GM18498 (cell line): ENCODE data around the gene TRPM5.

Source experiments
- ATAC-seq: cut with Tn5 transposase; IDR thresholded peaks from one replicate; pipeline ENCODE4 v1.9.1; 2021; ENCODE audit warnings: mild to moderate bottlenecking, moderate library complexity; ENCODE audit not compliant: unreplicated experiment

The TRPM5 gene

GRCh38 chr11:2471048-2471803, 26.9 kb upstream of the TRPM5 start:
- no peak for ATAC-seq

DNA sequence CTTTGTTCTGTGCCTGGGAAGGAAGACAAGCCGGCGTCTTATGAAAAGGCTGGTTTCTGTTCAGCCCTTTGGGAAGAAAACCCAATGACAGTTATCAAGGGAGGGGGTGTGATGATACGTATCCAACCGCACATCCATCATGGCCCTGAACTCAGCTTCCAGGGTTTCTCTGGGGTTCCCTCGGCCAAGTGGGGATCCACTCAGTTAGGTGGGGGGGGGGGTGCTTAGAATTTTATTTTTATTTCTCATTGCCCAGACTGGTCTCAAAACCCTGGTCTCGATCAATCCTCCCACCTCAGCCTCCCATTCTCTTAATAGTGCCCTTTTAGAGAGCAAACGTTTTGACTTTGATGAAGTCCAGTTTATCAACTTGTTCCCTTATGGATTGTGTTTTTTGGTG, 26.2 kb upstream of the TRPM5 start:
- ATAC-seq, result no peak

DNA sequence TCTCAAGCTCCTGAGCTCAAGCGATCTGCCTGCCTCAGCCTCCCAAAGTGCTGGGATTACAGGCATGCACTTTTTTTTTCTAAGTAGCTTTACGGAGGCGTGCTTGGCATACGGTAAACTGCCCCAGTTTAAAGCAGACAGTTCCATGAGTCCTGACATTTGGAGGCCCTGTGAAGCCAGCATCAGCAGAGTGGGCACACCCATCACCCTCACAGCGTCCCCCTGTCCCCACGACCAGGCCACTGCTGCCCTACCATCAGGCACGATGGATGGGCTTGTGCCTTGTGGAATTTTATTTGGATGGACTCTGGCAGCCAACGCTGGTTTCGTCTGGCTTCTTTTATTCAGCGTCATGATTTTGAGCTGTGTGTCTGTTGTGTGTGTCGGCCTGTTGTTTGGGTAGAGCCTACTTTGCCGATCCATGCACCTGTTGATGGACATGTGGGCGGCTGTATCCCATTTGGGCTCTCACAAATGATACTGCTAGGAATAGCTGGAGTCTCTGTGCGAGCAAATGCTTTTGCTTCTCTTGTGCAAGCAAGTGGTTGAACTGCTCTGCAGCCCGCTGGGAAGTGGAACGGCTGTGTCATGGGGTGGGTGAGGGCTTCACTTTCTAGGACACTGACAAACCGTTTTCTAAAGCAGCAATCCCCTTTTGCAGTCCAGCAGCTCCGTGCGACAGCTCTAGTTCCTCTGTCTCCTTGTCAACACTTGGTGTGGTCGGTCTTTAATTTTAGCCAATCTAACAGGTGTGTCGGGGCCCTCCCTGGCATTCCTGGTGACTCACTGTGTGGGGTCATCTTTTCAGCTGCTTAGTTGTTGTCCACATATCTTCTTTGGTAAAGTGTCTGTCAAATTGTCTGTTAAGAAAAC, 24.3 kb upstream of the TRPM5 start:
- no peak for ATAC-seq

- ATAC-seq, result no peak
Observed at GRCh38 chr11:2467695-2468055, 23.4 kb upstream of the TRPM5 start.

DNA sequence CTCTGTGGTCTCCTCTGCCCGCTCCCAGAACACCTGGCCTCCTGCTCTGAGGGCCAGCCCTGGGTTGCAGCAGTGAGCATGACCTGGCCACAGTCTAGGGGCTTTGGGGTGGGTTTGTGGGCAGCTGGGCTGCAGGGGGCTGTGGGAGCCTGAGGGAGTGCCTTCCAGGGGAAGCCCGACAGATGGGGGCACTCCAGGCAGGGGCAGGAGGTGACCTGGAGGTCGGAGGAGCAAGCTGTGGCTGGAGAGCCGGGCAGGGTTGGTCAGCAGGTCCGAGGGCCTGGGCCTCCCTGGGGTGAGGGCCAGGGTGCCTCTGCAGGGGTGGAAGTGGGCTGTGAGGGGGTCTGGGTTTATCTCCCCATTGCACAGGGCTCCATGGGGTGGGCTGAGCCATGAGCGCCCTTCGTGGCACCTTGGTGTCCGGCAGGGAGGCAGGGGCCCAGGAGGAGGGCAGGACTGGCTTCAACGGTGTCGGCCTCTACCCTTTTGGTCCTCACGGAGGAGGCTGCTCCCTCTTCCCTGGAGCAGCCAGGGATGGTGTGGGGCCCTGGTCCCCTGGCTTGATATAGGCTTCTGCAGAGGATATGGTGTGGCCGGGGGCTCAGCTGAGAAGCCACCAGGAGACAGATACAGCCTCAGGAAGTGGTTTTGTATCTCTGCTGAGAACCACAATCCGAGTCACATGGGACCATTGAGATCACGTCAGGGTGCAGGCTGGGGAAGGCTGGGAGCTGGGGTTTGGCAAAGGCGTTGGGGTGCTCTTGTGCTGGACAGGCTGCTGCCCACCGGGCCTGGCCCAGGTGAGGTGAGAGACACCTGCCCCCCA, 22.8 kb upstream of the TRPM5 start:
- ATAC-seq, result no peak

- ATAC-seq, result no peak
Observed at GRCh38 chr11:2466069-2466801, 21.9 kb upstream of the TRPM5 start.

DNA sequence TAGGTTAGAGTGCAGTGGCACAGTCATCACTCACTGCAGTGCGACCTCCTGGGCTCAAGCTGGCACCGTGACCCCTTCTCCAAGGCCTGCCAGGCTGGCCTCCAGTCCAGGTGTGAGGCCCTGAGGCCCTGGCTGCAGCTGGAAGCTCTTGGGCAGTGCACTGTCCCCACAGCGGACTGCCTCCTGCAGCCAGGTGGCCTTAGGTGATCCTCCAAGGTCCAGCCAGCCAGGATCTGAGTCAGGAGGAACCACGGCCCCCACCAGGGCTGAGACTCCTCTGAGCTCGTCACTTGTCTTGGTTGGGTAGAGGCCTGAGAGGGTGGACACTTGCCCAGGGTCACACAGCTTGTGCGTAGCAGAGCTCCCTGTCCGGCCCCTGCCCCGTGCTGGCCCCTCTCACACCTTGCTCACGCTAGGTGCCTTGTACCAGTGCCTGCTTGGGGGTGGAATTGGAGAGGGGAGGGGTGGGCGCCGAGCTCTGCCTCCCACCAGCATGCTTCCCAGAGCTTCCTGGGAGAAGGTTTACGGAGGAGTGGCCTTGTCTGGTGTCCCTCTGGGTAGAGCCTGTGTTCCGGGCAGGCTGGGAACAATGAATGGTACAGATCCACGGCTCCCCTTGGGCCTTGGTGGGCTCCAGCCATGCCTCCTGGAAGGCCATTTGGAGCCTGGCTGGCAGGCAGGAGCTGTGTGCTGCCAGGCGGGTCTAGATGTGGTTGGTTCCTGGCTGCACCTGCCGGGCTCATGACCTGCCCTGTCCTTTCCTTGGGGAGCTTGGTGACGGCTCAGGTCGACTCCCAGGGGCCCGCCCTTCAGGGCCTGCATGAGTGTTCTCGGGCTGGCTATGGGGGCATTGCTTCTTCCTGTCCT, 21.1 kb upstream of the TRPM5 start:
- ATAC-seq, result no peak

GRCh38 chr11:2464451-2465165, 20.3 kb upstream of the TRPM5 start:
- no peak for ATAC-seq

DNA sequence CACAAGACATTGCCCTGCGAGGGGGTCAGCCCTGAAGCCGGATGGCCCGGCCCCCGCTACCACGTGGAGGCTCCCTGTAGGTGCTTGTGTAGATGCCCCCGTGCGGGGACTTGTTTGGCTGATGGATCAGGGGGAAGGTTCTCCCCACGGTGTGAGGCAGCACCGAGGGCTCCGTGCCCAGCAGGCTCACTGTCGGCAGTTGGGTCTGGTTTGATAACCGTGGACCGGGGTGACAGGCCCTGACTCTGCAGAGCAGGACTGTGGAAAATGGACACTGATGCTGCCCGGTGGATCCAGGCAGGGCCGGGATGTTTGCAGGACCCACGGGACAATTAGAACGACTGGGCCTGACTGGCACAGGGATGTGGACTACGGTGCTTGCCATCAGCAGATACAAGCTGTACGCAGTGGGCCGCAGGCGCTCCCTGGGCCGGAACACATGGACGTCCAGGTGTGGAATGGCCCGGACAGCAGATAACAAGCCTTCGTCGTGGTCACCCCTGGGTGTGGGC, 19.5 kb upstream of the TRPM5 start:
- no peak for ATAC-seq

DNA sequence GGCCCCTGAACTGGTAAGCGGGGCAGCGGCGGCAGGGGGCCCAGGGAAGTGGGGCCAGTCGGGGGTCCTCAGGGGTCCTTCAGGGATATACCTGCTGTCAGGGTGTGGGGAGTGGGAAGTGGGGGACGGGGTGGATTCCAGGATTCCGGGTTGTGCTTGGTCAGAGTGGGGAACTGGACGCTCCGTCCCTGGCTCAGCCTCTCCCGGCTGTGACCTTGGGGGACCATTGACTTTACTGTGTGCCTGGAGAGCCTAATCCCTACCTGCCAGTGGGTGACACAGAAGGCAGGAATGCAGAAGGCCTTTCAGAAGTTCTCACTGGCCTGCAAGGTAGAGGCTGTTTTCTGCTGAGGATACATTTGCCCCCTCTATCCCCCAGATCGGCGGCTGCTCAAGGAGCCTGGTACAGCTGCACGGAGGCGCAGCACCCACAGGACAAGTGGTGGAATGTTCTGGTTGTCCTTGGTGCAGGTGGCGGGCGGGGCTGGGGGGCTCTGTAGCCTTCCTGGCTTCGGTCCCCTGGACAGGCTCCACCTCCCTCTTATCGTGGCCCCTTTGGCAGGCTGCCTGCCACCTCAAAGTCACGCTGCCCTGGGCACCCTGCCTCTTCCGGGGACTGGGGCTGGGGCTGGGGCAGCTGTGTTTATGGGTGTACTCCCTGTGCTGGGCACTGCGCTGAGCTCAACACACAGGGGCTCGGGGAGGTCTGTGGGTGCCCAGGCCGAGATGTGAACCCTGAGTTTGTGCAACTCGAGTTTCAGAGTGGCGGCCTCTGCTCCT, 18.9 kb upstream of the TRPM5 start:
- no peak for ATAC-seq

GRCh38 chr11:2462543-2462985, 18.2 kb upstream of the TRPM5 start:
- no peak for ATAC-seq

DNA sequence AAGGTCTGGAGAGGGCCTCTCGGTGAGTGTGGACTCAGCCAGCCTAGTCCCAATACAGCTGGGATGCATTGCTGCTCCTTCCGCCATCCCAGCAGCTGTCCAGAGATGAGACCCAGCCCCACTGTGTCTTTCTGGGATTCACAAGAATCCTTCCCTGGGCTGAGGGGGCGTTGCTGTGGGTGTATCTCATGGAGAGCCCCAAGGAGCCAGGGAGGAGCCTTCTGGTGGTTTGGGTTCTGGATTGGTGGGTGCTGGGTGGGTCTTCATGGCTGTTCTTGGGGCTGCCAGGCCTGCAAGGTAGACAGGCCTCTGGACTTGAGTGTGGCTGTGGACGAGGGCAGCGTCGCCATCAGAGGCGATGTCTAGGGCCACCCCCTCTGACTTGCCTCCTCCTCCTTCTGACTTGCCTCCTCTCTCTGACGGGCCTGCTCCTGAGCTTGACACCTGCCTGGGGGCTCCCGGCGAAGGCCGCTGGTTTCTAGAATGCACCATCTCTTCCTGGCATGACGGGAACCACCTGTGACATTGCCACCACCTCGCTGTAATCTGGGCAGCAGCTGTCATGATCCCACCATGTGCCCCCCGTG, 17.7 kb upstream of the TRPM5 start:
- ATAC-seq, result no peak

DNA sequence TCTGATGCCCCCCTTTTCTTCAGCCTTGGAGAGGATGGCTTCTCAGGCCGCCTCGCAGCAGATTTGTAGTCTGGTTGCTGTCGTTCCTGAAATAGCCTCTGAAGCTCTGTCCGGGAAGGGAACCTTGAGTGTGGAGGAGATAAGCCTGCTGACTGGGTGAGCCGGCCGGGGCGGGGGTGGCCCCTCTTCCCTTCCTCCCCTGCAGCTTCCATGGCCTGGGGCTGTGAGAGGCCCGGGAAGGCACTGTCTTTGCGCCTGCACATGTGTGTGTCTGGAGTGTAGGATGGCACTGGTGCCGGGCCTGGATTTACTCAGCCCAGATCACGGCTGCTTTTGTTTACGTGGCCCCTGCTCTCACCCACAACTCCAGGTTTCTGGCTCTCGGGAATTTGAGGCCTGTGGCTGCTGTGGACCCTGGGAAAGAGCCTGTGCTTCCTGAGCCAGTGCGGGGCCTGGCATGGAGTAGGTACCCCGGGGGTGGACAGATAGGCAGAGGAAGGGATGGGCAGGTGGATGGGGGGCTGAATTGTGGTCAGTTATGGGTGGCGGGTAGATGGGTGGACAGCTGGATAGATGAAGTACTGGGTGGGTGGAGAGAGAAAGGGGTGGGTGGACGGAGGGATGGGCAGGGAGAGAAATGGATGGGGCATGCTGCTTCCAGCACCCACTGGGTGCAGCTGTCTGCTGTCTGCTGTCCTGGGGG, 17.1 kb upstream of the TRPM5 start:
- no peak for ATAC-seq

DNA sequence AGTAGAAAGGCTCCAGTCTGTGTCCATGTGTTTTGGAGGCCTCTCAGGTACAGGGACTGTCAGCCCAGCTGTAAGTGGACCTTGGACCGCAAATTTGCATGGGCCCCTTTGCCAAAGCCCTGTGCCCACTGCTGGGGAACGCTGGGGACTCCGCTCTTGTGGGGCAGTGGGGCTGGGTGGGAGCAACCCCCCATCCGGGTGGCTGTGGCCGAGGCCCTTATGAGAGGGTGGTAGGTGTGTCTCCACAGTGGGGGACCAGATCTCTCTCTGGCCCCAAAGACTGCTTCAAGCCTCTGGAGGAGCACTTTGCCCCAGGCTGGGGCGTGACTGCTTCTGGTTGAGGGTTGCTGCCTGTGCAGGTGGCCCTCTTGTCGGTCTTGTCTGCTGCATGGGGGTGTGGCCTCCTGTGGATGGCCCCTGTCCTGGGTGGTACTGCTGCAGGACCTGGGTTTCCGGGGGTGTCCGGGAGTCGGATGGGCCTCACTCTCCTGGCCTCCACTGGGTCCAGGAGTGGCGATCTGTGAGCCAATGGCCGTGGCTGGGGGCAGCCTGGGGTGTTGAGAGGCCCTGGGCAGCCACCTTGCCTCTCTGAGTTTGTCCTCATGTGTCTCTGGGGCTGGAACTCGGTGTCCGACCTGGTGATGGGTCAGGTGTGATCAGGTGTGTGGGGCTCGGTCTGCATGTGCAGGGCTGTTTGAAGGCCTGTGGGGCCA, 16.4 kb upstream of the TRPM5 start:
- ATAC-seq, result no peak

DNA sequence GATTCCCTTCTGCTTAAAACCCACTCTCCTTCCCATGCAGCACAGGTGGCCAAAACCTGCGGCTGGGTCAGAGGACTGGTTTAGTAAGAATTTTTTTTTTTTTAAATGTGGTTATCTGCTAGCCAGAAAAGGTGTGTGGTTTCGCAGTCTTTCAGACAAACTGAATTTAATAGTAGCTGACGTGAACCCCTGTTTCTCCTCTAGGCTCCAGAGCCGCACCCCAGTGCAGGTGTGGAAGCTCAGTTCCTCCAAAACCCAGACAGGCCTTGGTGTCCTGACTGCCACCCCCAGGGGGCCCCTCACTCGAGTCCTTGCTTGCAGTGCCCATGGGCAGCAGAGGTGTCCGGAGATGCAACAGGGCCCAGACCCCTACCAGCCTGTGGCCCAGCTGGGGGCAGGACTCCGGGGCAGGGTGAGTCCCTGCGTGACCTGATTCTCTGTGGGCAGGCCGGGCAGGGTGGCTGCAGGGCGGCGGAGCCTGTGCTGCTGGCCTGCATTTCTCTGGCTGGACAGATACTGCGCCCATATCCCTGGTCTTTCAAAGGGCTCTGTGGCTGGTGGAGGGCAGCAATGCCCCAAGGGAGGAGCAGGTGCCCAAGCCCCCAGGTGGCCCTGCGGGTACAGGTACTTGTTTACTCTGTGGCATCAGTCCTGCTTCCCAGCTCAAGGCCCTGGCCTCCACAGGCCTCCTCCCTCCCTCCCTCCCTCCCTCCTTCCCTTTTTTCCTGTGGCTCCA, 15.7 kb upstream of the TRPM5 start:
- no peak for ATAC-seq
